Kidney (tissue), 14 donors: ENCODE results near the gene CD101. TPM values are rescaled to one million over a fixed set of nuclear protein-coding genes. Genes with fewer than 3 reads are reported as not detected.

Experiments used
- DNase-seq, 5 donors: peaks; one replicate each; pipeline ENCODE4 v3.0.0-alpha.2; 2013 to 2020
- FAIRE-seq: peaks from 2 replicates; lab custom pipeline; 2012; peaks lifted over from hg19 to GRCh38; lab: Jason Lieb, UNC
- H3K27ac ChIP-seq, 2 donors: one replicate each; pipeline ENCODE4 v1.7.0; 2013; ENCODE audit warnings: low read depth in 2 of 2, low read length in 2 of 2, inconsistent platforms in 1 of 2
- H3K27me3 ChIP-seq: one replicate; pipeline ENCODE4 v1.7.1; 2013; ENCODE audit warnings: low read length, inconsistent platforms; ENCODE audit not compliant: control insufficient read depth, insufficient read depth
- H3K36me3 ChIP-seq, 3 donors: one replicate each; pipeline versions ENCODE4 v1.7.0 to v1.7.1; 2013; ENCODE audit warnings: low read length in 3 of 3, control low read depth in 1 of 3, inconsistent platforms in 1 of 3; ENCODE audit not compliant: insufficient read depth in 3 of 3, control insufficient read depth in 2 of 3
- H3K4me1 ChIP-seq, 3 donors: one replicate each; pipeline versions ENCODE4 v1.7.0 to v1.7.1; 2013; ENCODE audit warnings: low read length in 3 of 3, inconsistent platforms in 1 of 3, low read depth in 1 of 3; ENCODE audit not compliant: control insufficient read depth in 2 of 3, insufficient read depth in 2 of 3
- H3K4me3 ChIP-seq, 3 donors: one replicate each; pipeline versions ENCODE4 v1.7.0 to v1.8.1; 2013; ENCODE audit warnings: low read length in 3 of 3, control low read depth in 1 of 3, inconsistent platforms in 1 of 3
- H3K9ac ChIP-seq, 3 donors: one replicate each; pipeline versions ENCODE4 v1.7.0 to v1.7.1; 2013; ENCODE audit warnings: low read length in 3 of 3, control low read depth in 1 of 3, inconsistent platforms in 1 of 3
- H3K9me3 ChIP-seq, 3 donors: one replicate each; pipeline versions ENCODE4 v1.7.0 to v1.7.1; 2013; ENCODE audit warnings: low read length in 3 of 3, control low read depth in 1 of 3, inconsistent platforms in 1 of 3; ENCODE audit not compliant: control insufficient read depth in 2 of 3, insufficient read depth in 1 of 3
- intact Hi-C: fragments of 100-400 bp; cut with DNase I; formaldehyde crosslinking; loops from one replicate; pipeline ENCODE4 v1.11.1; 2022
- polyA plus RNA-seq: library from polyadenylated mRNA; stranded (reverse); fragments of 350-450 nt; fragmentation: Illumina TruSeq; extraction: RNeasy Lipid Tissue Mini Kit (QIAGEN cat#74804); gene quantifications from one replicate; pipeline ENCODE4 v1.2.3, GENCODE V29; 2014; ENCODE audit warnings: low read depth, low replicate concordance; ENCODE audit not compliant: insufficient read depth
- total RNA-seq: library from RNA; stranded (reverse); fragmentation: NEBNext Ultra II Directional; extraction: Animal tissue kit (Norgen Biotek cat#: 25700); gene quantifications from one replicate; pipeline ENCODE4 v1.2.1, GENCODE V29; 2021
- TF ChIP-seq, protein P1 (sequence below): IDR thresholded peaks from 3 replicates; pipeline ENCODE4 v1.5.1; 2012; ENCODE audit warnings: mild to moderate bottlenecking, moderate library complexity, borderline replicate concordance; ENCODE audit not compliant: insufficient read depth; ENCODE audit errors: extremely low read depth
- donor health status: control.
- donor health status: control.
- donor health status: control.
- donor health status: control.
- donor health status: control.
- donor health status: DM: yes; HTN: yes; CAD: no.
- donor health status: Normal renal cell carcinoma (clear cell type).

Gene CD101
- total and polyA plus RNA-seq, 2 donors from 2014 or later: 0.22 to 1.3 TPM

DNA sequence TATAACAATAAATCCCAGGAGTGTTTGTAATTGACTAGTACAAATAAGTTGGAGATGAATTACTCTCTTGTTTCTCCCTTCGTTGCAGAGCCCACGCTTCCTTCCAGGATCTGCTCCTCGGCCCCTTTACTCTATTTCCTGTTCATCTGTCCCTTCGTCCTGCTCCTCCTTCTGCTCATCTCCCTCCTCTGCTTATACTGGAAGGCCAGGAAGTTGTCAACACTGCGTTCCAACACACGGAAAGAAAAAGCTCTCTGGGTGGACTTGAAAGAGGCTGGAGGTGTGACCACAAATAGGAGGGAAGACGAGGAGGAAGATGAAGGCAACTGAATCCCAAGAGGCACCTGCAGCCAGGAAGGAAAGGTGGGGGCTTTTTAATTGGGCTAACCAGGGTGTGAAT is 32.2 kb downstream of the CD101 start:
- intact Hi-C loops: no loop called here
- H3K27ac ChIP-seq: no peak overlapping the region
- H3K9me3 ChIP-seq: no peaks in the 10 kb centered on the region
- FAIRE-seq (no peak), DNase-seq (no peak)
- no peak overlapping the region for H3K4me3 ChIP-seq
- H3K36me3 ChIP-seq: no peaks in the 10 kb centered on the region
- H3K4me1 ChIP-seq: no peaks in the 10 kb centered on the region
- H3K9ac ChIP-seq: no peak overlapping the region
- no peaks in the 10 kb centered on the region for H3K27me3 ChIP-seq
- TF ChIP-seq, protein P1, sequence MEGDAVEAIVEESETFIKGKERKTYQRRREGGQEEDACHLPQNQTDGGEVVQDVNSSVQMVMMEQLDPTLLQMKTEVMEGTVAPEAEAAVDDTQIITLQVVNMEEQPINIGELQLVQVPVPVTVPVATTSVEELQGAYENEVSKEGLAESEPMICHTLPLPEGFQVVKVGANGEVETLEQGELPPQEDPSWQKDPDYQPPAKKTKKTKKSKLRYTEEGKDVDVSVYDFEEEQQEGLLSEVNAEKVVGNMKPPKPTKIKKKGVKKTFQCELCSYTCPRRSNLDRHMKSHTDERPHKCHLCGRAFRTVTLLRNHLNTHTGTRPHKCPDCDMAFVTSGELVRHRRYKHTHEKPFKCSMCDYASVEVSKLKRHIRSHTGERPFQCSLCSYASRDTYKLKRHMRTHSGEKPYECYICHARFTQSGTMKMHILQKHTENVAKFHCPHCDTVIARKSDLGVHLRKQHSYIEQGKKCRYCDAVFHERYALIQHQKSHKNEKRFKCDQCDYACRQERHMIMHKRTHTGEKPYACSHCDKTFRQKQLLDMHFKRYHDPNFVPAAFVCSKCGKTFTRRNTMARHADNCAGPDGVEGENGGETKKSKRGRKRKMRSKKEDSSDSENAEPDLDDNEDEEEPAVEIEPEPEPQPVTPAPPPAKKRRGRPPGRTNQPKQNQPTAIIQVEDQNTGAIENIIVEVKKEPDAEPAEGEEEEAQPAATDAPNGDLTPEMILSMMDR: no peak

DNA sequence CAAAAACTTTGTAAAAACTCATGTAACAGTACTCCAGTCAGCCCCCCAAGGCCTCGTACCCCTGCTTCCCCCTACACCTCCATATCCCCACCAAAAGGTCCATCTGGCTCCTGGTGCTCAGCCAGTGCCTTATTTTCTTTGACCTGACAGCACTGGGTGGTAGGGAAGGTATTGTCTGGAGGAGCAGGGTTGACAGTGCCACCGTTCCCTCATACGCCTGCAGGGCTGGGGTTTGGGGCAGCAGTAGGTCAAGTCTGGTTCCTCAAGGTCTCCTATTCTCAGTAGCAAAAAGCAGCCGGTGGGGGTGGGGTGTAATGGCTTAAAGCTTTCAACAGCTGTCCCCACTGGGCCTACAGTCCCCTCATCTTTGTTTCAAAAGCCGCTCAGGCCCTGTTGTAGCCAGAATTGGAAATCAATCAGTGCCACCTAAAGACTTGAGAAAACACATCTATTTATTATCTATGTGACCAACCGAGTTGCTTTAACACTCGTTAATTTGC is 33.3 kb downstream of the CD101 start:
- TF ChIP-seq, protein P1: no peak
- Histone ChIP-seq H3K9ac (no peak overlapping the region), H3K9me3 (no peaks in the 10 kb centered on the region), H3K27me3 (no peaks in the 10 kb centered on the region), H3K36me3 (no peaks in the 10 kb centered on the region), H3K27ac (no peak overlapping the region), H3K4me1 (no peaks in the 10 kb centered on the region), H3K4me3 (no peak overlapping the region)
- no peak for FAIRE-seq
- no peak for DNase-seq
- intact Hi-C loops: no loop called here

DNA sequence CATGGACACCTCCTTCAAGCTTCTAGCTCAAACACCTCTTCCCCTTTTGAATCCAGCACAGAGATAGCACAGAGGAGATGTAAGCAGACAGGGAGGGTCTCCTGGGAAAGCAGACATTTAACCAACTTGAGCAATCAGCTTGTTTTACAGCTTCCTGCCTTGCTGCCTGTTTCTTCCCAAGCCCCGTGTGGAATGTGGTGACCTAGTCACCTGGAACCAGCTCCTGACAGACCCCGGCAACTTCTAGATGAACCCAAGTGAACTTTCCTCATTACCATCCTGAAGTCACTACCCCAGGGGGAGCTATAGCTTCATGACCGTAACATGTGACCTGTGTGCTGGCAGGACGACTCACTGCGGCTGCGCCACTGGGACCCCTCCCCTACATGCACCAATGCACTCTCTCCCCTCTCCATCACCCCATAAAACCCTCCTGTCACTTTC is 34.5 kb downstream of the CD101 start:
- Histone ChIP-seq H3K27me3 (no peaks in the 10 kb centered on the region), H3K9me3 (no peaks in the 10 kb centered on the region), H3K4me3 (no peak overlapping the region), H3K27ac (no peak overlapping the region), H3K9ac (no peak overlapping the region), H3K4me1 (no peaks in the 10 kb centered on the region), H3K36me3 (no peaks in the 10 kb centered on the region)
- DNase-seq (peak in 4 of 5 donors; percentile 89 to 94 (median 92)), FAIRE-seq (no peak)
- intact Hi-C loops: no loop called here
- TF ChIP-seq, protein P1: no peak

DNA sequence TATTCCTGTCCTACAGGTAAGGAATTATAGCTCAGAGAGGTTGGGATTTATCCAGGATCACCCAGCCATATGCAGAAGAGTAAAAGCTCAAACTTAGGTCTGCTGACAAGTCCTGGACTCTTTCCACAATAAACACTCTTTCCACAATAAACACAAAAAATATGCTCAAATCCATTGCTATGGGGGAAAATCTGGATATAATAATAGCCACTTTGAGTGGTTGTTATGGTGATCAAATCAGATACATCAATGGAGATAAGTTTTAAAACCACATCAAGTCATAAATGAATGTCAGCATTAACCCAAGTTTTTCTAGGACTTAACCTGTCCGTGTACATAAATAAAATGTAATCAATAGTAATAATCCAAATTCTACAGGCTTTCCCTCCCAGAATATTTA is 36.2 kb downstream of the CD101 start:
- DNase-seq (no peak), FAIRE-seq (no peak)
- TF ChIP-seq, protein P1: no peak
- Histone ChIP-seq H3K4me3 (no peak overlapping the region), H3K9me3 (no peaks in the 10 kb centered on the region), H3K36me3 (no peaks in the 10 kb centered on the region), H3K9ac (no peak overlapping the region), H3K4me1 (no peaks in the 10 kb centered on the region), H3K27ac (no peak overlapping the region), H3K27me3 (no peaks in the 10 kb centered on the region)
- intact Hi-C loops: no loop called here
